Measurements from ENCODE around the gene SARS1.

SARS1 gene

DNA sequence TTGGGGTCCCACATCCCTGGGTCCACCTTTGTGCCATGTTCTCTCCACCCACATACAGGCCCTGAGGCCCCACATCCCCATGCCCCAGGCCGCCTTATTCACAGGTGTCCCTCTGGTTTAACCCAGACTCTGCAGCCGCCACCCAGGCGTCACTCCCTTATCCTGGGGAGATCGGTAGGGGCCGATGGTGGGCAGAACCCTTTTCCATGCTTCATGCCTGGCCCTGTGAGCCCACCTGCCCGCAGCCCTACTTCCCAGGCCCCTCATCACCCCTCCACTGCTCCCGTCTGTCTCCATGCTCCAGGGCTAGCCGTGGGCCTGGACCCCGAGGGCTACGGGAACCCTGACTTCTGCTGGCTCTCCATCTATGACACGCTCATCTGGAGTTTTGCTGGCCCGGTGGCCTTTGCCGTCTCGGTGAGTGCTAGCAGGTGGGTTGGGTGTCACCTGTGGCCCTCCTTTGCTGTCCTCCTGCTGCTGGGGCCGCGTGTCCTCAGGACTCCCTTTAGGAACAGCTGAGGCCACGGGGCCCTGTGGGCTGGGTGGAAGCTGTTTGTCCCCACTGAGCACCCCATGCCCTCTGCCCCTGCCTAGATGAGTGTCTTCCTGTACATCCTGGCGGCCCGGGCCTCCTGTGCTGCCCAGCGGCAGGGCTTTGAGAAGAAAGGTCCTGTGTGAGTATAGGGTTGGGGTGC is 57.1 kb downstream of the SARS1 start:
- H3K27me3 Mint-ChIP-seq (ENCODE audit: low read depth) = no peaks in the 10 kb centered on the region
- H3K27ac Mint-ChIP-seq = no peak overlapping the region
- H3K4me3 Mint-ChIP-seq = no peak overlapping the region
- DNase-seq (ENCODE audit: low spot score) = no peak
- H3K4me1 Mint-ChIP-seq (ENCODE audit: low read depth) = no peaks in the 10 kb centered on the region
- no peaks in the 10 kb centered on the region for H3K36me3 Mint-ChIP-seq (ENCODE audit: low read depth)
- no peaks in the 10 kb centered on the region for H3K9me3 Mint-ChIP-seq

DNA sequence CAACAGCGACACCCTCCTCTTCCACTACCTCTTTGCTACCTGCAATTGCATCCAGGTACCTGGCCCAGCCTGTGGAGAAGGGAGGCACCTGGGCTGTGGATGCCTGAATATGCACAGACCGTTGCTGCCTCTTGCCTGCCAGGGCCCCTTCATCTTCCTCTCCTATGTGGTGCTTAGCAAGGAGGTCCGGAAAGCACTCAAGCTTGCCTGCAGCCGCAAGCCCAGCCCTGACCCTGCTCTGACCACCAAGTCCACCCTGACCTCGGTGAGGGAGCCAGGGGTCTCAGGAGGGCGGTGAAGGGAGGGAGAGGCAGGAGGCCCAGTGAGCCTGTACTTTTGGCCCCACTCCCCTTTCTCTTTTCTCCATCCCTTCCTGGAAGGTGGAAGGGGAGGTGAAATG is 57.7 kb downstream of the SARS1 start:
- Mint-ChIP-seq H3K27me3 (ENCODE audit: low read depth) (no peaks in the 10 kb centered on the region), H3K36me3 (ENCODE audit: low read depth) (no peaks in the 10 kb centered on the region), H3K4me1 (ENCODE audit: low read depth) (no peaks in the 10 kb centered on the region), H3K9me3 (no peaks in the 10 kb centered on the region), H3K27ac (no peak overlapping the region), H3K4me3 (no peak overlapping the region)
- no peak for DNase-seq (ENCODE audit: low spot score)

DNA sequence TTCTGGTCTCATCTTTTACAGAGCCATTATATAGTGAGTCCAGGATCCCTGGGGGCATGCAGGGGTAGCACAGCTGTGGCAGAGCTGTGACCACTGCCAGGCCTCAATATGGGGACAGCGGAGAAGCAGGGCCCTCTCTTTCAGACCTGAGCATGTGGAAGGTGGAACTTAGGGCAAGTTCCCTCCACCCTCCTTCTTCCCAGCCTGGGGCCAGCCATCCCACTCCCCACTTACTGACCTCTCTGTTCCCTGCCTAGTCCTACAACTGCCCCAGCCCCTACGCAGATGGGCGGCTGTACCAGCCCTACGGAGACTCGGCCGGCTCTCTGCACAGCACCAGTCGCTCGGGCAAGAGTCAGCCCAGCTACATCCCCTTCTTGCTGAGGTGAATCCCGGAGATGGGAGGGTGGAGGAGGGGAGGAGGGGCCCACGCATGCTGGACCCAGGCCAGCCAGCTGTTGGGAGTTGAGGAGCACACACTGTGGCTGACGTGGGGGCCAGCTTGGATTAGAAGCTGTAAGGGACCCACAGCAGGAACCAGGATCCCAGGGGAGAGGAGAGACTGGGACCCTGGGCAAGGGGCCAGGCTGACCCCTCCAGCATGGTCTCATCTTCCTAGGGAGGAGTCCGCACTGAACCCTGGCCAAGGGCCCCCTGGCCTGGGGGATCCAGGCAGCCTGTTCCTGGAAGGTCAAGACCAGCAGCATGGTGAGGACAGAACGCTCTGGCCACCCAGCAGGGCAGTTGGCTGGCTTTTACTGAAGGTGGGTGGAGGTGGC is 58.5 kb downstream of the SARS1 start:
- H3K9me3 Mint-ChIP-seq = no peaks in the 10 kb centered on the region

DNA sequence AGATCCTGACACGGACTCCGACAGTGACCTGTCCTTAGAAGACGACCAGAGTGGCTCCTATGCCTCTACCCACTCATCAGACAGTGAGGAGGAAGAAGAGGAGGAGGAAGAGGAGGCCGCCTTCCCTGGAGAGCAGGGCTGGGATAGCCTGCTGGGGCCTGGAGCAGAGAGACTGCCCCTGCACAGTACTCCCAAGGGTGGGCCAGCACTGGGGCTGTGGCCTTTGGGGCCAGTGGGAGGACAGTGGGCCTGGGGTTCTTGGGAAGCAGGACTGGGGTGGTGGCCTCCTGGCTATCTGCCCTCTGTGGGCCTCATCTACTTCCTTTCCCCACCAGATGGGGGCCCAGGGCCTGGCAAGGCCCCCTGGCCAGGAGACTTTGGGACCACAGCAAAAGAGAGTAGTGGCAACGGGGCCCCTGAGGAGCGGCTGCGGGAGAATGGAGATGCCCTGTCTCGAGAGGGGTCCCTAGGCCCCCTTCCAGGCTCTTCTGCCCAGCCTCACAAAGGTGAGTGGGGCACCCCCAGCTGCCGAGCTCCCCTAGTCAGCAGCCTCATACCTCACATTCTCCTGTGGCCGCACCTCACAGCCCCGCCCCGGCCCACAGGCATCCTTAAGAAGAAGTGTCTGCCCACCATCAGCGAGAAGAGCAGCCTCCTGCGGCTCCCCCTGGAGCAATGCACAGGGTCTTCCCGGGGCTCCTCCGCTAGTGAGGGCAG is 59.3 kb downstream of the SARS1 start:
- Mint-ChIP-seq H3K4me3 (no peak overlapping the region), H3K9me3 (no peaks in the 10 kb centered on the region), H3K36me3 (ENCODE audit: low read depth) (no peaks in the 10 kb centered on the region), H3K27me3 (ENCODE audit: low read depth) (no peaks in the 10 kb centered on the region), H3K27ac (no peak overlapping the region), H3K4me1 (ENCODE audit: low read depth) (peaks cover 3% of the 10 kb centered on the region)
- no peak for DNase-seq (ENCODE audit: low spot score)

More for the DNA sequence above, 58.5 kb downstream of the SARS1 start:
- H3K27me3 Mint-ChIP-seq (ENCODE audit: low read depth) = no peaks in the 10 kb centered on the region
- H3K4me3 Mint-ChIP-seq = no peak overlapping the region
- DNase-seq (ENCODE audit: low spot score) = no peak
- peaks cover 2% of the 10 kb centered on the region for H3K4me1 Mint-ChIP-seq (ENCODE audit: low read depth)
- no peaks in the 10 kb centered on the region for H3K36me3 Mint-ChIP-seq (ENCODE audit: low read depth)
- H3K27ac Mint-ChIP-seq = no peak overlapping the region

DNA sequence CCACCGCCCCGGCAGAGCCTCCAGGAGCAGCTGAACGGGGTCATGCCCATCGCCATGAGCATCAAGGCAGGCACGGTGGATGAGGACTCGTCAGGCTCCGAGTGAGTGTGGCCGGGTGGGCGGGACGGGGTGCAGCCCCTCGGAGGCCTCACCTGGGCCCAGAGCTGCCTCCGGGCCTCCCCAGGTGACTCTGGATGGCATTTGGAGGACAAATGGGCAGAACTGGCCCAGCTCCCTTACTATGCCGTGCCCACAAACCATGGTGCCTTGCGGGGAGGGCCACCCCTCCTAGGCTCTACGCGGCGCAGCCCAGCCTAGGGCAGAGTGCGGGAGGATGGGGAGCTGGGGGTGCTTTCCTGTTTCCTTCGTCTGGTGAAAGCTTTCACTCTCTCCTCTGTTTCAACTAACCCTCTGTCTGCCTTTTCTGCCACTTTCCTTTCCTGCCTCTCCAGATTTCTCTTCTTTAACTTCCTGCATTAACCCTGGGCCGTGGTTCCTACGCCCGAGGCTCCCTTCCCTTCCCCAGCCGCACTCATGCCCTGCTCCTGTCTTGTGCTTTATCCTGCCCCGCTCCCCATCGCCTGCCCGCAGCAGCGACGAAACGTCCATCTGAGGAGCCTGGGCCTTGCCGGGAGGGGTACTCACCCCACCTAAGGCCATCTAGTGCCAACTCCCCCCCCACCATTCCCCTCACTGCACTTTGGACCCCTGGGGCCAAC is 60.0 kb downstream of the SARS1 start:
- Mint-ChIP-seq H3K4me1 (ENCODE audit: low read depth) (peaks cover 3% of the 10 kb centered on the region), H3K27me3 (ENCODE audit: low read depth) (no peaks in the 10 kb centered on the region), H3K4me3 (no peak overlapping the region), H3K27ac (no peak overlapping the region), H3K36me3 (ENCODE audit: low read depth) (peaks cover 3% of the 10 kb centered on the region), H3K9me3 (no peaks in the 10 kb centered on the region)
- no peak for DNase-seq (ENCODE audit: low spot score)

DNA sequence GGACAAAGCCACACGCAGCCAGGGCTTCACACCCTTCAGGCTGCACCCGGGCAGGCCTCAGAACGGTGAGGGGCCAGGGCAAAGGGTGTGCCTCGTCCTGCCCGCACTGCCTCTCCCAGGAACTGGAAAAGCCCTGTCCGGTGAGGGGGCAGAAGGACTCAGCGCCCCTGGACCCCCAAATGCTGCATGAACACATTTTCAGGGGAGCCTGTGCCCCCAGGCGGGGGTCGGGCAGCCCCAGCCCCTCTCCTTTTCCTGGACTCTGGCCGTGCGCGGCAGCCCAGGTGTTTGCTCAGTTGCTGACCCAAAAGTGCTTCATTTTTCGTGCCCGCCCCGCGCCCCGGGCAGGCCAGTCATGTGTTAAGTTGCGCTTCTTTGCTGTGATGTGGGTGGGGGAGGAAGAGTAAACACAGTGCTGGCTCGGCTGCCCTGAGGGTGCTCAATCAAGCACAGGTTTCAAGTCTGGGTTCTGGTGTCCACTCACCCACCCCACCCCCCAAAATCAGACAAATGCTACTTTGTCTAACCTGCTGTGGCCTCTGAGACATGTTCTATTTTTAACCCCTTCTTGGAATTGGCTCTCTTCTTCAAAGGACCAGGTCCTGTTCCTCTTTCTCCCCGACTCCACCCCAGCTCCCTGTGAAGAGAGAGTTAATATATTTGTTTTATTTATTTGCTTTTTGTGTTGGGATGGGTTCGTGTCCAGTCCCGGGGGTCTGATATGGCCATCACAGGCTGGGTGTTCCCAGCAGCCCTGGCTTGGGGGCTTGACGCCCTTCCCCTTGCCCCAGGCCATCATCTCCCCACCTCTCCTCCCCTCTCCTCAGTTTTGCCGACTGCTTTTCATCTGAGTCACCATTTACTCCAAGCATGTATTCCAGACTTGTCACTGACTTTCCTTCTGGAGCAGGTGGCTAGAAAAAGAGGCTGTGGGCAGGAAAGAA is 61.1 kb downstream of the SARS1 start:
- H3K9me3 Mint-ChIP-seq = no peaks in the 10 kb centered on the region
- H3K27me3 Mint-ChIP-seq (ENCODE audit: low read depth) = no peaks in the 10 kb centered on the region
- peaks cover 7% of the 10 kb centered on the region for H3K36me3 Mint-ChIP-seq (ENCODE audit: low read depth)
- H3K4me1 Mint-ChIP-seq (ENCODE audit: low read depth) = peaks cover 5% of the 10 kb centered on the region
- no peak for DNase-seq (ENCODE audit: low spot score)
- H3K27ac Mint-ChIP-seq = no peak overlapping the region
- H3K4me3 Mint-ChIP-seq = no peak overlapping the region

DNA sequence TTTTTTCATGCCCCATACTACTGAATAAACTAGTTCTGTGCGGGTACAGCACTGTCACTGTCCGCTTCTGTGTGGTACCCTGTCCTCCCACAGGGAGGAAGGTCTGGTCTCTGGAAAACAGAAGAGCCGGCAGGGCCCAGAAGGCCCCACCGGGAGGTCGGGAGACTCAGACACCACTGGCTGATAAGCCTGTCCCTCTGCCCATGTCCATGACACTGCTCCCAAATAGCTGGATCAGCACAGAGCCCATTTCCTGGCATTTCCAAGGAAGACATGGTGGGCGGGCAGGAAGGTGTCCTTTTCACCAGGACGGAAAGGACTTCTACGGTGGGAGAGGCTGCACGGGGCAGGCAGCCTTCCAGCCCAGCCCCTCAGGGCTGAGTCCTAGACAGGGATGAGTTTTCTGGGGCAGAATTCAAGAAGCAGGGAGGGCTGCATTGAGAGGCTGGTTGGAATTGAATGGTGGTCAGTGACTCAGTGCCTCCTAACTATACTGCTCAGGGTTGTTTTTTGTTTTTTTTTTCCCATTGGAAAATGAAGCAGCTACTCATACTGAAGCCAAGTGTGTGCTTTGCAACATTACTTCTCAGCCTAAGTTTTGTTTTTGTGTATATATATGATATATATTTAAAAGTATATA is 62.1 kb downstream of the SARS1 start:
- H3K9me3 Mint-ChIP-seq = no peaks in the 10 kb centered on the region
- no peak overlapping the region for H3K4me3 Mint-ChIP-seq
- no peak for DNase-seq (ENCODE audit: low spot score)
- peaks cover 6% of the 10 kb centered on the region for H3K4me1 Mint-ChIP-seq (ENCODE audit: low read depth)
- H3K27me3 Mint-ChIP-seq (ENCODE audit: low read depth) = no peaks in the 10 kb centered on the region
- H3K27ac Mint-ChIP-seq = no peak overlapping the region
- H3K36me3 Mint-ChIP-seq (ENCODE audit: low read depth) = peaks cover 8% of the 10 kb centered on the region

DNA sequence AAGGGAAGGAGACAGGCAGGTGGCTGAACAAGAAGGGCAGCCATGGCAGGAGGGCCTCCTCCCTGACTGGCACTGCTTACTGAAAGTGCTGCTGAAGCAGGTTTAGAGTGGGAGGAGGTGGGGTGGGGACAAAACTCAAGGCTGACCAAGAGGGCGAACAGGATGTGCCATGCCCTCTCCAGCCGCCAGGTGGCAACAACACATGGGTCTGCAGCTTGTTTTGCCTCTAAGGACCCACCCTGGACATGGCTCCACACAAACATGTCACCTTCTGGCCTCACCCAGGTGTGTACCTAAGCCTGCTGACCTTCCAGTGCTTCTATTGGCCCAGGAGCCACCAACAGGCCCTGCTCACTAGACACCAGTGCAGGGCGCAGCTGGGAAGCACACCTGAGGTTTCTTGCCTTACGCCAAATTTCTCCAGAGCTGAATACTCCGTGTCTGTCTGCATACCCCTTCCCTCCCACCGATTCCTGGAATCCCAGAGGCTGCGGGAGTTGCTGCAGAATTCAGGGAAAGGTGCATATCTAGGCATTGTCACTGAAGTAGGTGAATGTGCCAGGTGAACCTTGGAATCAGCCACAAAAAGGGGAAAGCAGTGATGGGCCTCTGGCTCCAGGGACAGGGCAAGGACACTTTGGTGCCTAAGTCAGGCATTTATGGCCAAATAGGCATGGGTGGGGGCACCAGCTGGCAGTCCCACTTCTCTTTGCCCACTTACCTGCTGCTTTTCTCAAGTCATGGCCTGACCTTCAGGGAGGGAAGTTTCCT is 63.9 kb downstream of the SARS1 start:
- no peak overlapping the region for H3K4me3 Mint-ChIP-seq
- H3K9me3 Mint-ChIP-seq = no peaks in the 10 kb centered on the region
- H3K36me3 Mint-ChIP-seq (ENCODE audit: low read depth) = peaks cover 14% of the 10 kb centered on the region
- no peak overlapping the region for H3K27ac Mint-ChIP-seq
- H3K27me3 Mint-ChIP-seq (ENCODE audit: low read depth) = no peaks in the 10 kb centered on the region
- peak; percentile 67 for DNase-seq (ENCODE audit: low spot score)
- peaks cover 20% of the 10 kb centered on the region for H3K4me1 Mint-ChIP-seq (ENCODE audit: low read depth)

DNA sequence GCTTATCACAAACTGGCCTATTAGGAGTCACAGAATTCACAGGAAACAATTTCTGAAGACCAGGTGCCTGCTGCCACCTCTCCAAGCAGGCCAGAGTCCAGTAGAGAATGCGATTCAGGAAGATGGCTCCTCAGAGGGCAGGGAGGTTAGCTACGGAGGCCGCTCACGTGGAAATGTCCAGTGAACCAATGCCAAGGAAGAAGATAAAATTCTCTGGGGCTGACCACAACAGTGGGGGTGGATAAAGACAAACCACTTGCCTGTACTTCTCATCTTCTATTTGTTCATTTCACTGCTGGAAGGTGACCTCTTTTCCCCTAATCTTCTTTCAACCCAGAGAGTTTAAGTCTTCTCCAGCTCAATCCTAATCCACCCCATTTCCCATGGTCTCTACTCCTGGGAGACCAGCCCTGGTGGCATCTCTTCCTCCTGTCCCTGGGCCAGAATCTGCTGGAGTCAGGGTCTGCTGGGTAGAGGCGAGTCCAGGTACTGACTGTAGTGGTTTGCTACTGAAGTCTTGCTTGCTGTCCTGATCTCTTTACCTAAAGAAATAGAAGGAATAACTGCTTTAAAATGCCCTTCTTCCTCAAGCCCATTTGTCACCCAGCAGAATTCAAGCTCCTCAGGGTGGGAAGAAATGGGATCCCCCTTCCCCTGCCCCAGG is 66.0 kb downstream of the SARS1 start:
- Mint-ChIP-seq H3K36me3 (ENCODE audit: low read depth) (peaks cover 15% of the 10 kb centered on the region), H3K9me3 (no peaks in the 10 kb centered on the region), H3K27me3 (ENCODE audit: low read depth) (no peaks in the 10 kb centered on the region), H3K27ac (no peak overlapping the region), H3K4me3 (no peak overlapping the region), H3K4me1 (ENCODE audit: low read depth) (peaks cover 30% of the 10 kb centered on the region)
- no peak for DNase-seq (ENCODE audit: low spot score)

DNA sequence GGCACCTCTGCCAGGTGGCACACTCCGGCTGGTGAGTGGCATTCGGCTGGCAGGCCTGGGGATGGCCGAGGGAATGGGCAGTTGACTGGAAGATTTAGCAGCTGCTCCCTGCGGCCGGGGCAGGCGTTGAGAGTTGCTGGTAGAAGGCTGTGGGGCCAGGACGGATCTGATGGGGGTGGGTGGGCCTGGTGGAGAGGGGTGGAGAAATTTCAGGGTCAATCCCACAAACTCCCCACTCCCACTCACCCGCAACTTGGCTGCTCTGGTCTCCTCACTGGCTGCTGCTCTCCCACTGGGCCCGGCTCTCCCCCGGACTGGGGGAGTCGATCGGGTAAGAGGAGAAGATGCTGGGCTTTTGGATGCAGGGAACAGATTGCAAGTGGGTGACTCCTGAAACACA is 67.1 kb downstream of the SARS1 start:
- Mint-ChIP-seq H3K27ac (no peak overlapping the region), H3K4me1 (ENCODE audit: low read depth) (peaks cover 30% of the 10 kb centered on the region), H3K27me3 (ENCODE audit: low read depth) (no peaks in the 10 kb centered on the region), H3K9me3 (no peaks in the 10 kb centered on the region), H3K4me3 (peak overlapping the region; percentile 12), H3K36me3 (ENCODE audit: low read depth) (peaks cover 15% of the 10 kb centered on the region)
- no peak for DNase-seq (ENCODE audit: low spot score)

DNA sequence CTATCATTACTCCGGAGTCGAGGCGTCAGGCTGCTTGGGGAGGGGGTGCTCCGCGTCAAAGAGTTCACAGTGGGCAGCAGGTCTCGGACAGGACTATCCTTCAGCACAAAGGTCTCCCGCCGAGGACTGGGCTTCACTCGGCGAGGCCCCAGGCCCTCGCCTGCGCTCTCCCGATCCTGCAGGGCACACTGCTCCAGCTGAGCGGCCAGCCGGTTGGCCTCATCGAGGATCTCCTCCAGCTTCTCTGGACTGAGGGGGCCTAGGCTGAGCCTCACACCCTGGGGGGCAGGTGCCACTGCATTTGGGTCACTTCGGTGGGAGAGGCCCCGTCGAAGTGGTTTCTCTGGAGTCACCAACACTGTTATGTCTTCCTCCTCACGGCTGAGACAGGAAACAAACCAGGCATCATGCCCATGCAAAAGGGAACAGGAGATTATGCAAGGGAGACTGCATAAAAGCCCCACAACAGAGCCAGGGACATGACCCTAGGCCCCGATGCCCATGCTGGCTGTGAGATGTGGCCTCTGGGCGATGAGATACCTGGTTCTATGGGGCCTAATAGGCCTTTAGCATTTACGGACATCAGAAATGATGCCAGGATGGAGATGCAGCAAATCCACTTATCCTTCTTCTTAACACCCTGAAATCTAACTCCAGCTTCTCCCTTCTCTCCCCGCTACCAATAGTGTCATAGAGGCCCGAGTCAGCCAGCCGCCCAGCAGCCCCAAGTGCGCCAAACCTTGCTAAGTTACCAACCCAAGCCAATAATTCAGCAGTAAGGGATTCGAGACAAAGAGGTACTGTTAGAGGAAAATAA is 68.2 kb downstream of the SARS1 start:
- no peaks in the 10 kb centered on the region for H3K9me3 Mint-ChIP-seq
- H3K36me3 Mint-ChIP-seq (ENCODE audit: low read depth) = peaks cover 15% of the 10 kb centered on the region
- no peak for DNase-seq (ENCODE audit: low spot score)
- peak overlapping the region; percentile 100 for H3K4me3 Mint-ChIP-seq
- H3K27ac Mint-ChIP-seq = peak overlapping the region; percentile 10
- peaks cover 30% of the 10 kb centered on the region for H3K4me1 Mint-ChIP-seq (ENCODE audit: low read depth)
- peaks cover 2% of the 10 kb centered on the region for H3K27me3 Mint-ChIP-seq (ENCODE audit: low read depth)
